NT2/D1 (cell line): ENCODE measurements around the gene CA12.

Experiments
- SUZ12 ChIP-seq: IDR thresholded peaks from 2 replicates; pipeline ENCODE4 v1.6.1; 2011; ENCODE audit not compliant: insufficient read length, insufficient read depth; ENCODE audit errors: extremely low read depth
- YY1 ChIP-seq: IDR thresholded peaks from 2 replicates; pipeline ENCODE4 v1.6.1; 2011; ENCODE audit not compliant: insufficient read length, insufficient read depth

DNA sequence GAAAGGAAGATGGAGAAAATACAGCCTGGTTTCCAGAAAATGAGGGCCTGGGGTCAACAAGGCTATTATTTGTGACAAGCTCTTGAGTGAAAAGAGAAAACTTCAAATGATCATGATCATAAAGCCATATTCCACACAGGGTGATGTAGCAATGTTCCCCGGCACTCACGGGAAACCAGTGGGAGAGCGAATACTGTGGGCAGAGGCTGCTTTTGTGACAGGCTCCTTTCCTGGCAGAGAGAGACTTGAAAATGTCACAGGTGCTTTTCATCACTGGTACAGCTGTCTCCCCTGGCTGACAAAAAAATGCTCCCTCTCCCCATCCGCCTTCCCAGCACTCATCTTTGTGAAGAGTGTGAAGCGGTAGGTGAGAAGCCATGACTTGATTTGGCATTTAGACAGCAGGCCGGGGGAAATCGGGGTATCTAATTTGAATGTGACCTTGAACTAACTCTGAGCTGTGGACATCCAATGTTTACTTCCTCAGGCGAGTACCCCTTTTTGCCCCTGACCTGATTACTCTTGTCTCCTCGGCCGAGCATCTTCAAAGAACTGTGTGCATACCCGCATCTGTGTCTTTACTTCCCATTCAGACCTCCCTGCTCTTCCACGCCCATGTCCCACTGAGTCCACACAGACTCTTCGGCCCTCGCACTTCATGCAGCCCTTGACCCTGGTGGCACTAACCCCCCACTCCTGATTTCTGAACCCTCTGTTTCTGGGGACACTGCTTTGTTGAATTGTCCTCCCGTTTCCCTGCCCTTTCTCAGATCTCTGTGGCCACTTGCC lies 23.2 kb downstream of the CA12 start:
- TF ChIP-seq YY1, result no peak
- TF ChIP-seq SUZ12, result no peak
